ENCODE data around the gene ZNF618. TPM values are rescaled to one million over a fixed set of nuclear protein-coding genes. Genes with fewer than 3 reads are reported as not detected.
"Not testable (repeated sequence)": the region's sequence is repeated elsewhere in the genome, so short reads cannot be mapped to it uniquely, and the experiment has no call there.

ZNF618 gene
- total RNA-seq, 1 experiment from 2014 or later = 1.2 TPM

GRCh38 chr9:113995963-113996362 is 119.9 kb downstream of the ZNF618 start:
- CTCF ChIA-PET = no interaction called here
- no peaks in the 10 kb centered on the region for H3K27me3 Mint-ChIP-seq (ENCODE audit: insufficient read depth, unreplicated experiment)
- no peak overlapping the region for H3K4me3 Mint-ChIP-seq (ENCODE audit: unreplicated experiment)
- Histone ChIP-seq H3K4me1 (no peaks in the 10 kb centered on the region), H3K36me3 (ENCODE audit: control insufficient read depth, insufficient read depth, low read length) (no peaks in the 10 kb centered on the region), H3K9me3 (no peaks in the 10 kb centered on the region), H3K27me3 (replicated peaks; ENCODE audit: control insufficient read depth, insufficient read depth, low read length) (no peaks in the 10 kb centered on the region), H3K4me3 (ENCODE audit: low read depth, low read length) (no peak overlapping the region)
- no TSS peak for BruUV-seq (replicated peaks)
- intact Hi-C loops (cut with micrococcal nuclease; ENCODE audit: unreplicated experiment) = no loop called here
- no peaks in the 10 kb centered on the region for H3K9me3 Mint-ChIP-seq (ENCODE audit: unreplicated experiment)
- no peak for TF ChIP-seq CTCF (IDR thresholded peaks at IDR 0.05; ENCODE audit: insufficient read depth in 1 of 2, low read depth in 1 of 2, low read length in 1 of 2, severe bottlenecking in 1 of 2, unreplicated experiment in 1 of 2)
- no peak overlapping the region for H3K27ac Mint-ChIP-seq (ENCODE audit: unreplicated experiment)
- no peaks in the 10 kb centered on the region for H3K36me3 Mint-ChIP-seq (ENCODE audit: insufficient read depth, unreplicated experiment)
- POLR2A ChIA-PET = no interaction called here
- no peaks in the 10 kb centered on the region for H3K4me1 Mint-ChIP-seq (ENCODE audit: low read depth, unreplicated experiment)
- no peak for DNase-seq

DNA sequence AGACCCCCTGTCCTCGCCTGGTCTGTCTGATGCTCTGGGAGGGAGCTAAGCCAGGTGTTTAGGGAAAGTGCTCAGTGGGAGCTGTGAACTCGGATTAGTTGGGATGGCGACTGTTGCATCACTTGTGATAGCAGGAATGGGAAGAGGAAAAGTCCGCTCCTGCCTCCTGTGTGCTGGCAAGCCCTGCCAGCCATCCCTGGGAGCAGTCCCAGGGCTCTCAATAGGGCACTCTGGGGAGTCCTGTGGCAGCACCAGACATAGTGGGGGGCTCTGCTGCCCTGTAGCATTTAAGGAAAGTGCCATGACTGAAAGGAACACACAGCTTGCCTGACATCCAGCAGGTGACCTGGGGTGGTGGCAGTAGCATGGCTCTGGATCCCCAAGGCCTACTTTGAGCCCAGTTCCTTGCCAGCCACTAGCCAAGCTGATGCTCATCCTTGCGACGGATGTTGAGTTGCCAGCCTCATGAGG is 120.5 kb downstream of the ZNF618 start:
- no peak overlapping the region for H3K4me3 Mint-ChIP-seq (ENCODE audit: unreplicated experiment)
- intact Hi-C loops (cut with micrococcal nuclease; ENCODE audit: unreplicated experiment) = no loop called here
- ChIA-PET CTCF (no interaction called here), POLR2A (no interaction called here)
- no peak overlapping the region for H3K4me3 ChIP-seq (ENCODE audit: low read depth, low read length)
- H3K4me1 ChIP-seq = no peaks in the 10 kb centered on the region
- TF ChIP-seq CTCF (IDR thresholded peaks at IDR 0.05; ENCODE audit: insufficient read depth in 1 of 2, low read depth in 1 of 2, low read length in 1 of 2, severe bottlenecking in 1 of 2, unreplicated experiment in 1 of 2) = no peak
- H3K9me3 Mint-ChIP-seq (ENCODE audit: unreplicated experiment) = no peaks in the 10 kb centered on the region
- H3K36me3 ChIP-seq (ENCODE audit: control insufficient read depth, insufficient read depth, low read length) = no peaks in the 10 kb centered on the region
- H3K36me3 Mint-ChIP-seq (ENCODE audit: insufficient read depth, unreplicated experiment) = no peaks in the 10 kb centered on the region
- no peak overlapping the region for H3K27ac Mint-ChIP-seq (ENCODE audit: unreplicated experiment)
- no peaks in the 10 kb centered on the region for H3K9me3 ChIP-seq
- peak in 1 of 2 experiments; percentile 14 for DNase-seq
- no peaks in the 10 kb centered on the region for H3K27me3 ChIP-seq (replicated peaks; ENCODE audit: control insufficient read depth, insufficient read depth, low read length)
- no peaks in the 10 kb centered on the region for H3K4me1 Mint-ChIP-seq (ENCODE audit: low read depth, unreplicated experiment)
- H3K27me3 Mint-ChIP-seq (ENCODE audit: insufficient read depth, unreplicated experiment) = no peaks in the 10 kb centered on the region
- no TSS peak for BruUV-seq (replicated peaks)

DNA sequence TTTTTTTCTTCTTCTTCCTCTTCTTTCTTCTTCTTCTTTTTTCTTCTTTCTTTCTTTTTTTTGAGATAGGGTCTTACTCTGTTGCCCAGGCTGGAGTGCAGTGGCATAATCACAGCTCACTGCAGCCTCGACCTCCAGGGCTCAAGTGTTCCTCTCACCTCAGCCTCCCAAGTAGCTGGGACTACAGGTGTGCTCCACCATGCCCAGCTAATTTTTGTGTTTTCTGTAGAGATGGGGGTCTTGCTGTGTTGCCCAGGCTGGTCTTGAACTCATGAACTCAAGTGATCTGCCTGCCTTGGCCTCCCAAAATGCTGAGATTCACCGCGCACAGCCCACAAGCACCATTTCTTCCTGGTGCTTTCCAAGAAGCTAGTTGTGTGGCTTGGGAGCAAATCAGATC is 121.0 kb downstream of the ZNF618 start:
- H3K9me3 ChIP-seq; H3K27me3 Mint-ChIP-seq (ENCODE audit: insufficient read depth, unreplicated experiment); H3K4me3 ChIP-seq (ENCODE audit: low read depth, low read length); H3K36me3 ChIP-seq (ENCODE audit: control insufficient read depth, insufficient read depth, low read length); H3K4me3 Mint-ChIP-seq (ENCODE audit: unreplicated experiment); H3K9me3 Mint-ChIP-seq (ENCODE audit: unreplicated experiment); POLR2A ChIA-PET; DNase-seq; H3K4me1 Mint-ChIP-seq (ENCODE audit: low read depth, unreplicated experiment); BruUV-seq (replicated peaks); intact Hi-C loops (cut with micrococcal nuclease; ENCODE audit: unreplicated experiment); H3K27ac Mint-ChIP-seq (ENCODE audit: unreplicated experiment); H3K27me3 ChIP-seq (replicated peaks; ENCODE audit: control insufficient read depth, insufficient read depth, low read length); H3K36me3 Mint-ChIP-seq (ENCODE audit: insufficient read depth, unreplicated experiment); CTCF ChIA-PET; H3K4me1 ChIP-seq: not testable (repeated sequence)

DNA sequence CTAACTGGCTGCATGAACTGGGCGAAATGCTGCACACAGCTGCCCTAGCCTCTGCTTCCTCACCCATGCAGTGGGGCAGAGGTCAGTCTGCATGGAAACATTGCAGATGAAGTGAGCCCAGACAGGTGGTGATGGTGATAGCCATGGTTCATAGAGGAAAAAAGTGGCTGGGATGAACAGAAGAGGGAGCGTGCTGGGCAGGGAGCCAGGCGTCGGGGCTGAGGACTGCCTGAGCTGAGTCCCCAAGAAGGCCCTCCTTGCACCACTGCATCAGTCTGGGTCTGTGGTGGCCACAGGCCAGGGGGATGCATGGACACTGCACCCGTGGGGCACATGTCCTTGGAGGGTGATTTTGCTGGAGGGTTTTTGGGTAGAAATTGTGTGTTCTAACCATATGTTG is 121.5 kb downstream of the ZNF618 start:
- Histone ChIP-seq H3K4me3 (ENCODE audit: low read depth, low read length) (no peak overlapping the region), H3K27me3 (replicated peaks; ENCODE audit: control insufficient read depth, insufficient read depth, low read length) (no peaks in the 10 kb centered on the region), H3K9me3 (no peaks in the 10 kb centered on the region), H3K36me3 (ENCODE audit: control insufficient read depth, insufficient read depth, low read length) (no peaks in the 10 kb centered on the region), H3K4me1 (no peaks in the 10 kb centered on the region)
- no peak for TF ChIP-seq CTCF (IDR thresholded peaks at IDR 0.05; ENCODE audit: insufficient read depth in 1 of 2, low read depth in 1 of 2, low read length in 1 of 2, severe bottlenecking in 1 of 2, unreplicated experiment in 1 of 2)
- no peaks in the 10 kb centered on the region for H3K9me3 Mint-ChIP-seq (ENCODE audit: unreplicated experiment)
- no peak overlapping the region for H3K4me3 Mint-ChIP-seq (ENCODE audit: unreplicated experiment)
- POLR2A ChIA-PET = no interaction called here
- H3K27ac Mint-ChIP-seq (ENCODE audit: unreplicated experiment) = no peak overlapping the region
- H3K27me3 Mint-ChIP-seq (ENCODE audit: insufficient read depth, unreplicated experiment) = no peaks in the 10 kb centered on the region
- no peak for DNase-seq
- no peaks in the 10 kb centered on the region for H3K4me1 Mint-ChIP-seq (ENCODE audit: low read depth, unreplicated experiment)
- H3K36me3 Mint-ChIP-seq (ENCODE audit: insufficient read depth, unreplicated experiment) = no peaks in the 10 kb centered on the region
- BruUV-seq (replicated peaks) = no TSS peak
- CTCF ChIA-PET = no interaction called here
- intact Hi-C loops (cut with micrococcal nuclease; ENCODE audit: unreplicated experiment) = no loop called here
